Psoas muscle (tissue), 8 donors: ENCODE data around the gene UTY. TPM values are rescaled to one million over a fixed set of nuclear protein-coding genes. Genes with fewer than 3 reads are reported as not detected.

Experiments used
- ATAC-seq, 4 donors: fragments of 200-7000 bp; cut with Tn5 transposase; one replicate each; pipeline ENCODE4 v1.9.1; 2020; ENCODE audit warnings: moderate library complexity in 3 of 4, mild to moderate bottlenecking in 2 of 4
- DNase-seq, 2 donors: peaks; one replicate each; pipeline ENCODE4 v3.0.0-alpha.2; 2020
- H3K27ac ChIP-seq: fragments of 200-600 bp; one replicate; pipeline ENCODE4 v1.8.0; 2022
- H3K27me3 ChIP-seq, 3 donors: fragments of 200-600 bp in 1 of 3; one replicate each; pipeline versions ENCODE4 v1.6.1 to v1.8.0; 2013 to 2022; ENCODE audit warnings: low read length in 2 of 3, mild to moderate bottlenecking in 2 of 3, moderate library complexity in 1 of 3; ENCODE audit not compliant: insufficient read depth in 3 of 3
- H3K36me3 ChIP-seq, 2 donors: fragments of 200-600 bp in 1 of 2; one replicate each; pipeline versions ENCODE4 v1.6.1 to v1.8.0; 2013 to 2022; ENCODE audit warnings: low read depth in 1 of 2, mild to moderate bottlenecking in 1 of 2, moderate library complexity in 1 of 2; ENCODE audit not compliant: insufficient read depth in 1 of 2
- H3K4me1 ChIP-seq: fragments of 200-600 bp; one replicate; pipeline ENCODE4 v1.8.0; 2022
- H3K4me3 ChIP-seq: fragments of 200-600 bp; one replicate; pipeline ENCODE4 v1.8.0; 2022; ENCODE audit warnings: mild to moderate bottlenecking
- H3K9me3 ChIP-seq: fragments of 200-600 bp; one replicate; pipeline ENCODE4 v1.8.0; 2022
- CTCF ChIP-seq: fragments of 200-600 bp; IDR thresholded peaks from one replicate; pipeline ENCODE4 v1.8.0; 2022; ENCODE audit warnings: antibody characterized with exemption
- WGBS, 3 donors: extraction: QIAGEN DNeasy Blood & Tissue Kit; methylation state at CpG; one replicate each; pipeline versions ENCODE4 v1.1.6 to v1.1.7; 2013; 5-methylcytosine and 5-hydroxymethylcytosine counted together
- intact Hi-C, 2 donors: fragments of 100-400 bp; cut with DNase I; formaldehyde crosslinking; loops; one replicate each; pipeline versions ENCODE4 v1.11.0 to v1.14.2; 2022
- polyA plus RNA-seq, 3 donors: library from polyadenylated mRNA; stranded (reverse); fragments of 200-250 nt; gene quantifications; one replicate each; pipeline ENCODE4 v1.2.3, GENCODE V29; 2013
- total RNA-seq, 4 donors: library from RNA; stranded (reverse); fragmentation: NEBNext Ultra II Directional in 2 of 4; extraction: Animal tissue kit (Norgen Biotek cat#: 25700) in 2 of 4; gene quantifications; one replicate each; pipeline versions ENCODE4 v1.2.1 to v1.2.4, GENCODE V29; 2021 to 2023
- donor health status: healthy with polysubstance abuse.
- donor health status: DM: no; HTN: no; CAD: no; lungs with moderate emphysema.
- donor health status: Bipolar disorder and iron deficiency.
- donor health status: healthy.
- donor health status: DM: yes; HTN: yes; CAD: no.
- donor health status: DM: no; HTN: no; CAD: no.
- donor health status: DM: no; HTN: no; CAD: no.
- donor health status: DM: yes; HTN: yes; CAD: no.

UTY gene
- total and polyA plus RNA-seq, 7 donors = 1.3 to 4.5 TPM; not detected in 5

- intact Hi-C loops = no loop called here
- DNase-seq = no peak
- no peak overlapping the region for H3K4me3 ChIP-seq
- no peaks in the 10 kb centered on the region for H3K36me3 ChIP-seq
- WGBS, 3 donors = 91 to 96% methylated on average over 4 of the region's 4 CpGs; no CpG with 5 or more reads in 1 of the 3 donors
- H3K27me3 ChIP-seq = no peaks in the 10 kb centered on the region
- no peak overlapping the region for H3K27ac ChIP-seq
- no peaks in the 10 kb centered on the region for H3K9me3 ChIP-seq
- TF ChIP-seq CTCF = no peak
- ATAC-seq = no peak
- no peaks in the 10 kb centered on the region for H3K4me1 ChIP-seq
Measured at GRCh38 chrY:13338711-13339110, 141.1 kb downstream of the UTY start.

GRCh38 chrY:13337934-13338333, 141.9 kb downstream of the UTY start:
- TF ChIP-seq CTCF = no peak
- Histone ChIP-seq H3K4me1 (no peaks in the 10 kb centered on the region), H3K4me3 (no peak overlapping the region), H3K27me3 (no peaks in the 10 kb centered on the region), H3K27ac (no peak overlapping the region), H3K9me3 (no peaks in the 10 kb centered on the region), H3K36me3 (no peaks in the 10 kb centered on the region)
- 80 to 88% methylated on average over 4 to 5 of the region's 5 CpGs; no CpG with 5 or more reads in 1 of the 3 donors for WGBS, 3 donors
- DNase-seq (no peak), ATAC-seq (no peak)
- intact Hi-C loops = no loop called here

GRCh38 chrY:13333791-13334190, 146.0 kb downstream of the UTY start:
- intact Hi-C loops = no loop called here
- H3K27me3 ChIP-seq = no peaks in the 10 kb centered on the region
- ATAC-seq (no peak), DNase-seq (no peak)
- no peak overlapping the region for H3K4me3 ChIP-seq
- no peaks in the 10 kb centered on the region for H3K36me3 ChIP-seq
- no peak overlapping the region for H3K27ac ChIP-seq
- WGBS, 3 donors = 95% methylated on average over 5 of the region's 5 CpGs; no CpG with 5 or more reads in 1 of the 3 donors
- no peak for TF ChIP-seq CTCF
- H3K9me3 ChIP-seq = no peaks in the 10 kb centered on the region
- H3K4me1 ChIP-seq = no peaks in the 10 kb centered on the region

GRCh38 chrY:13330651-13331050, 149.2 kb downstream of the UTY start:
- H3K4me3 ChIP-seq = no peak overlapping the region
- 82 to 92% methylated on average over 2 of the region's 2 CpGs; no CpG with 5 or more reads in 1 of the 3 donors for WGBS, 3 donors
- no peaks in the 10 kb centered on the region for H3K9me3 ChIP-seq
- no peak for TF ChIP-seq CTCF
- no peaks in the 10 kb centered on the region for H3K36me3 ChIP-seq
- H3K27me3 ChIP-seq = no peaks in the 10 kb centered on the region
- no peak overlapping the region for H3K27ac ChIP-seq
- DNase-seq (no peak), ATAC-seq (no peak)
- intact Hi-C loops = no loop called here
- H3K4me1 ChIP-seq = no peaks in the 10 kb centered on the region

- intact Hi-C loops = no loop called here
- no peak overlapping the region for H3K4me3 ChIP-seq
- no peak overlapping the region for H3K27ac ChIP-seq
- no peaks in the 10 kb centered on the region for H3K4me1 ChIP-seq
- TF ChIP-seq CTCF = no peak
- ATAC-seq (no peak), DNase-seq (no peak)
- H3K27me3 ChIP-seq = no peaks in the 10 kb centered on the region
- 70 to 92% methylated on average over 1 of the region's 1 CpG; no CpG with 5 or more reads in 1 of the 3 donors for WGBS, 3 donors
- no peaks in the 10 kb centered on the region for H3K36me3 ChIP-seq
- no peaks in the 10 kb centered on the region for H3K9me3 ChIP-seq
Measured at GRCh38 chrY:13312966-13313365, 166.9 kb downstream of the UTY start.
